ENCODE measurements around the gene HS2ST1. TPM values are rescaled to one million over a fixed set of nuclear protein-coding genes. Genes with fewer than 3 reads are reported as not detected.

Gene HS2ST1
- total RNA-seq, 2 donors from 2014 or later: 29.0 to 31.5 TPM

DNA sequence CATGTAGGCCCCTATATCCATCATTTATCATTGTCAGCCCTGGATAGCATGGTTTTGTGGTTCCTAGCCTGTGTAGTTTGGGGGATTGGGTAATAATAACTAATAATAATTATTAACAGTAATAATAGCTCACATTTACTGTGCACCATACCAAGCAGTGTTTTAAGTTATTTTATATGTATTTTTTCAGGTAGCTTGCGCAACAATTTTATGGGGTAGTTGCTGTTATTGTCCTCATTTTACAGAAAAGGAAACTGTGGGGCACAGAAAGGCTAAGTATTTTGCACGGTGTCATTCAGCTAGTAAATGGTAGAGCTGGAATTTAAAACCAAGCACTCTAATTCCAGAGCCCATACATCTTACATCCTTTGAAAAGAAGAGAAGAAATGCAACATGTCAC is 179.8 kb downstream of the HS2ST1 start:
- Histone ChIP-seq H3K9ac (ENCODE audit: extremely low read depth, low read length, poor library complexity, severe bottlenecking) (no peak overlapping the region), H3K9me3 (ENCODE audit: control insufficient read depth, low read length) (no peaks in the 10 kb centered on the region), H3K4me3 (ENCODE audit: low read length) (no peak overlapping the region), H3K27ac (ENCODE audit: low read depth, low read length) (no peak overlapping the region), H3K4me1 (ENCODE audit: control insufficient read depth, insufficient read depth, low read length) (peaks cover 11% of the 10 kb centered on the region), H3K36me3 (ENCODE audit: control insufficient read depth, insufficient read depth, low read length) (peaks cover 6% of the 10 kb centered on the region), H3K27me3 (ENCODE audit: control insufficient read depth, insufficient read depth, low read length, poor library complexity, severe bottlenecking) (no peaks in the 10 kb centered on the region)
- peaks cover 12% of the 10 kb centered on the region for H3K36me3 Mint-ChIP-seq (ENCODE audit: low read depth)
- DNase-seq: no peak
- H3K9me3 Mint-ChIP-seq: no peaks in the 10 kb centered on the region
- H3K4me1 Mint-ChIP-seq: peaks cover 20% of the 10 kb centered on the region
- H3K27me3 Mint-ChIP-seq (ENCODE audit: insufficient read depth): no peaks in the 10 kb centered on the region
- no peak overlapping the region for H3K27ac Mint-ChIP-seq
- 83 to 94% methylated on average over 1 to 2 of the region's 2 CpGs for WGBS, 2 experiments (ENCODE audit: insufficient coverage in 1 of 2, insufficient read length in 1 of 2)
- no peak overlapping the region for H3K4me3 Mint-ChIP-seq
- TF ChIP-seq, protein P1, sequence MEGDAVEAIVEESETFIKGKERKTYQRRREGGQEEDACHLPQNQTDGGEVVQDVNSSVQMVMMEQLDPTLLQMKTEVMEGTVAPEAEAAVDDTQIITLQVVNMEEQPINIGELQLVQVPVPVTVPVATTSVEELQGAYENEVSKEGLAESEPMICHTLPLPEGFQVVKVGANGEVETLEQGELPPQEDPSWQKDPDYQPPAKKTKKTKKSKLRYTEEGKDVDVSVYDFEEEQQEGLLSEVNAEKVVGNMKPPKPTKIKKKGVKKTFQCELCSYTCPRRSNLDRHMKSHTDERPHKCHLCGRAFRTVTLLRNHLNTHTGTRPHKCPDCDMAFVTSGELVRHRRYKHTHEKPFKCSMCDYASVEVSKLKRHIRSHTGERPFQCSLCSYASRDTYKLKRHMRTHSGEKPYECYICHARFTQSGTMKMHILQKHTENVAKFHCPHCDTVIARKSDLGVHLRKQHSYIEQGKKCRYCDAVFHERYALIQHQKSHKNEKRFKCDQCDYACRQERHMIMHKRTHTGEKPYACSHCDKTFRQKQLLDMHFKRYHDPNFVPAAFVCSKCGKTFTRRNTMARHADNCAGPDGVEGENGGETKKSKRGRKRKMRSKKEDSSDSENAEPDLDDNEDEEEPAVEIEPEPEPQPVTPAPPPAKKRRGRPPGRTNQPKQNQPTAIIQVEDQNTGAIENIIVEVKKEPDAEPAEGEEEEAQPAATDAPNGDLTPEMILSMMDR (conservative IDR thresholded peaks at IDR 0.05): no peak

DNA sequence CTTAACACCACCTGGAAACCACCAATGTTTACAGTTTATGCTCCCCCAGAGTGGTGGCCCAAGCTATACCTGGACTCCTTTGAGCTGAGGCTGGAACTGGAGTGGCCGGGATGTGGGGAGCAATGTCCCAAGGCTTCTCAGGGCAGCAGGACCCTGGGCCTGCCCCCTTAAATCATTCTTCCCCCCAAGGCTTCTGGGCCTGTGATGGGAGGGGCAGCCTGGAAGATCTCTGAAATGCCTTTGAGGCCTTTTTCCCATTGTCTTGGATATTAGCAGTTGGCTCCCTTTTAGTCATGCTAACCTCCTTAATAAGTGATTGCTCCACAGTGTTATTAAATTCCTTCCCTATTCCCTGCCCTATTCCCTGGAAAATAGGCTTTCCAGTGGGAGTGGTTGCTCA is 185.8 kb downstream of the HS2ST1 start:
- TF ChIP-seq, protein P1 (conservative IDR thresholded peaks at IDR 0.05): no peak
- no peak overlapping the region for H3K4me3 Mint-ChIP-seq
- peaks cover 11% of the 10 kb centered on the region for H3K4me1 ChIP-seq (ENCODE audit: control insufficient read depth, insufficient read depth, low read length)
- H3K9me3 ChIP-seq (ENCODE audit: control insufficient read depth, low read length): peaks cover 13% of the 10 kb centered on the region
- no peak for DNase-seq
- H3K36me3 ChIP-seq (ENCODE audit: control insufficient read depth, insufficient read depth, low read length): peaks cover 6% of the 10 kb centered on the region
- no peaks in the 10 kb centered on the region for H3K27me3 Mint-ChIP-seq (ENCODE audit: insufficient read depth)
- no peak overlapping the region for H3K9ac ChIP-seq (ENCODE audit: extremely low read depth, low read length, poor library complexity, severe bottlenecking)
- peaks cover 16% of the 10 kb centered on the region for H3K4me1 Mint-ChIP-seq
- WGBS, 2 experiments (ENCODE audit: insufficient coverage in 1 of 2, insufficient read length in 1 of 2): 100% methylated on average over 1 of the region's 1 CpG; no CpG with 5 or more reads in 1 of the 2 experiments
- H3K36me3 Mint-ChIP-seq (ENCODE audit: low read depth): peaks cover 36% of the 10 kb centered on the region
- H3K9me3 Mint-ChIP-seq: peaks cover 12% of the 10 kb centered on the region
- no peak overlapping the region for H3K27ac Mint-ChIP-seq
- no peaks in the 10 kb centered on the region for H3K27me3 ChIP-seq (ENCODE audit: control insufficient read depth, insufficient read depth, low read length, poor library complexity, severe bottlenecking)
- H3K27ac ChIP-seq (ENCODE audit: low read depth, low read length): no peak overlapping the region
- H3K4me3 ChIP-seq (ENCODE audit: low read length): no peak overlapping the region

DNA sequence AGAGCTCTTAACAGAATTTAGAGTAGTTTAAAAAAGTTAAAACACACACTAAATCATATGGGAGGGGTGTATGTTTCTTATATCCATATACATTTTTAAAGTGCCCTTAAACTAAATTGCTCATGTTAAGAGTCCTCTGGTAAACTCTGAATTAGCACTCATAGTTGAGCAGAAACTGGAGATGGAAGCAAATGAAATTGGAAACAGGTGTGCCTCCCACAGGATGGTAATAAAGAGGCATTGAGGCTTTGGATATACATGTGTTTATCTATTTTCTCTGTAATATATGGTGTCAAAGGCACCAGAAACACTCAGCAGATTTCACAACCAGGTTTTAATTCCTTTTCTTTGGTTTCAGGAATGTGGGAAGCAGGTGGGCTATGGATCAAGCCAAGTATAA is 188.6 kb downstream of the HS2ST1 start:
- no peaks in the 10 kb centered on the region for H3K27me3 Mint-ChIP-seq (ENCODE audit: insufficient read depth)

More for the DNA sequence above, 188.6 kb downstream of the HS2ST1 start:
- Mint-ChIP-seq H3K4me3 (no peak overlapping the region), H3K9me3 (peaks cover 12% of the 10 kb centered on the region), H3K36me3 (ENCODE audit: low read depth) (peaks cover 28% of the 10 kb centered on the region), H3K27ac (no peak overlapping the region), H3K4me1 (peaks cover 16% of the 10 kb centered on the region)
- Histone ChIP-seq H3K9ac (ENCODE audit: extremely low read depth, low read length, poor library complexity, severe bottlenecking) (no peak overlapping the region), H3K27ac (ENCODE audit: low read depth, low read length) (no peak overlapping the region), H3K27me3 (ENCODE audit: control insufficient read depth, insufficient read depth, low read length, poor library complexity, severe bottlenecking) (no peaks in the 10 kb centered on the region), H3K4me1 (ENCODE audit: control insufficient read depth, insufficient read depth, low read length) (peaks cover 11% of the 10 kb centered on the region), H3K9me3 (ENCODE audit: control insufficient read depth, low read length) (peaks cover 13% of the 10 kb centered on the region), H3K36me3 (ENCODE audit: control insufficient read depth, insufficient read depth, low read length) (peaks cover 6% of the 10 kb centered on the region), H3K4me3 (ENCODE audit: low read length) (no peak overlapping the region)
- TF ChIP-seq, protein P1 (conservative IDR thresholded peaks at IDR 0.05): no peak
- DNase-seq: no peak
